Stimulated activated CD8-positive, alpha-beta memory T cell treated with anti-CD3 and anti-CD28 coated beads, Interleukin-15, amount 100 ng/mL, for 48 hours (primary cell): ENCODE data around the gene GRIN2B.

Source experiments
- DNase-seq, 2 donors: peaks; one replicate each; pipeline ENCODE4 v3.0.0-alpha.2; 2020; ENCODE audit warnings: low read depth in 2 of 2

The GRIN2B gene

DNA sequence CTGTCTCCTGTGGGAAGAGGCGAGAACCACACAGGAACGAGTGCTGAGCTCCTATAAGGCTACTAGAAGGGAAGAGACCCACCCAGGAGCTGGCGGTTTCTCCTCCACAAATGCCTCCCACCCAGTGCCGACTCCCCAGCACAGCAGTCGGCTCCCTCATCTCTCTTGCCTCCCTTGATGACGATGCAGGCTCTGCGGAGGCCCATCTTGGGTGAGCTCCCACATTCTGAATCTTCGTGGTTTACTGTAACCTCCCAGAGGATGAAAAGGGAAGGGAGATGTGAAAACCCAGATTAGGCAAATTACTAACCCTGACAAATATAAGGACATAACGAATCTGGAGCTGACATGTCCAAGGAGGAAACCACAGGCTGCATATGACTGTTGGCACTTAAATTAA, 23.8 kb downstream of the GRIN2B start:
- no peak for DNase-seq

DNA sequence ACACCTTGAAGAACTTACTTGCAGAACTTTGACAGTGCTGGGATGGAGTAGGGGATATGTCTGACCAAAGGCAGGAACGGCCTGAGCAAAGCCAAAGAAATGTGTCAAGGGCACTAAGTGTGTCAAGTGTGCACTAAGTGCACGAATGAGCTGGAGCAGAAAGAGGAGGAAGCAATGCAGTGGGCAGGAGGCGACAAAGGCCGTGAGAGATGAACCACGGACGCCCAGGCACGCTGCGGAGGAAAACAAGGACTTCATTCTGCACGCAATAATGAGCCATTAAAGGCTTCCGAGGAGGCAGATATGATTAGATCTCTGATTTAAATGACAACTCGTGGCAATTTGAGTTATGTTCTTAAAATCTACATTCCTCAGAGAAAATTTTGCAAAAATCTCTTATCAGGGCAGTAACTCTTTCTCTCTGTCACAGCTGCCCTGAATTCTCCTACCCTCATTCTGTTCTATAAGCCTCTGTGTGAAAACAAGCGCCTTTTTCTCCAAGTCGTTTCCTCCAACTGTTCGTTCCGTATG, 25.3 kb downstream of the GRIN2B start:
- no peak for DNase-seq

DNA sequence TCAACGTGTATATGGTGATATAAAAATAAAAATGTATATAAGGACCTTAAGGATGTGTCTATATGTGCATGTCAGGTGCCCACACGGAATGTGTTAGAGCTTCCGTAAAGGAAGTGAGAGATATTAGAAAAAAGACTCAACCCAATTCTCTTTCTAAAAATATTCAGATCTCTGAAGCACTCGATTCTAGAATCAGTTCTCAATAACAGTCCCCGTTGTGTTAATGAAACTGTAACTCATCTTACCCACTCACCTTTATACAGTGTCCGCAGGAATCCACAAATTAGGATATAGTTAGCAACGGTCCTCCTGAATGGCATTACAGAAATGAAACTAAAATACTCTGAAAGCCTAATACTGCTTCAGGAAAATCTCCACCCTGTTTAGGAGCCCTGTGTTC, 29.3 kb downstream of the GRIN2B start:
- no peak for DNase-seq

- DNase-seq, result no peak
Measured at GRCh38 chr12:13950502-13950901, 30.9 kb downstream of the GRIN2B start.

GRCh38 chr12:13948621-13949020, 32.8 kb downstream of the GRIN2B start:
- no peak for DNase-seq

- DNase-seq, result no peak
Measured at GRCh38 chr12:13947276-13947946, 34.0 kb downstream of the GRIN2B start.

GRCh38 chr12:13945641-13946040, 35.8 kb downstream of the GRIN2B start:
- no peak for DNase-seq

DNA sequence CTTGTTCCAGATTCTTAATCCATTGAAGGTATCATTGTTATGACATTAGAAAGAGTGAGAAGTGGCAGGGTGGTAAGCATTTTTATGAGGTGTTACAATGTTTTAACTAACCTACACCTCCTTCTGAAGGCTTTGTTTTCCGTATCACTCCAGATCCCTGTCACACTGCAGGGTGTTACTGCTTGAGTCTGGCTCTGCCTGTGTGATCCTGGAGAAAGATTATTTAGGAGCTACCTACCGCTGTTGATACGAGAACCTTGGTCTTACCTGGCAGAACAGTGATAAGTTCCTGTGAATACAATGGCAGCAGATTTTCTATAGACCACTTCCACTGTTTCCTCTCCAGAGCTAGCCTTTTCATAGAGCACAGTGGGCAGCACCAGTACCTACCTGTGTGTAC, 36.2 kb downstream of the GRIN2B start:
- DNase-seq, result no peak

DNA sequence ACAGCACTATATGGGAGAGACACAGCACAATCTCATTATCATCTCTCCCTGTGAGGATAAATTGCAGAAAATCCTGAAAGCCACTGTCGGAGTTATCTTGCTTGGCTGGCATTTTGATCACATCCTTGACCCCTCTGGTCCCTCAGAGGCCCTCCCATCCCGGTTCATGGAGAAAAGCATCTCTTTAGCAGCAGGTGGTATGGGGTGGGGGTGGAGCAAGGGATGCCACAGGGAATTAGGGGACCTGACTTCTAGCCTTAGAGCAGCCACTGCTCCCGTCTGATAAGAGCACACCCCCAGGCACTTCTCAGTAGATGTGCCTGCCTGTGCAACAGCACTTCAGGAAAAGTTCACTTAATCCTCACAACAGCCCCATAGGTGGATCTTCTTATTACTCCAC, 38.6 kb downstream of the GRIN2B start:
- DNase-seq, result no peak

- DNase-seq, result no peak
Measured at GRCh38 chr12:13941258-13942249, 39.8 kb downstream of the GRIN2B start.

- no peak for DNase-seq
Measured at GRCh38 chr12:13940335-13940865, 41.0 kb downstream of the GRIN2B start.

DNA sequence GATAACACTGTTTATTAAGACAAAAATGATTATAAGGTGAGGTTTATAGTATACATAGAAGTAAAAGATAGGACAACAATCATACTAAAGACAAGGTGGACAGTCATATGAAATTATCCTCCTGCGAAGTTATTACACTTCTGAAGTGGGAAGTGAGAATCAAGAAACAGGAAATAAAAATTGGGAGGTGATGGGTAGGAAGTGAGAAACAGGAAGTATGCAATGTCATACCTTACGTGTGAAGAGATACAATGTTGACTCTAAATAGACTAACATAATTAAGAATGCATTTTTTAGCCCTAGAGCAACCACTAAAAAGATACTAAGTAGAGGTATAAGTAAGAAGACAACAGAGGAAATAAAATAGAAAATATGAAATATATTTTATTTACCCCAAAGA, 43.7 kb downstream of the GRIN2B start:
- no peak for DNase-seq

GRCh38 chr12:13935169-13935568, 46.2 kb downstream of the GRIN2B start:
- DNase-seq, result no peak
